ENCODE results near the gene ETS2. TPM values are rescaled to one million over a fixed set of nuclear protein-coding genes. Genes with fewer than 3 reads are reported as not detected.
A peak's percentile ranks its signal among the peaks of the same experiment; 100 is the strongest.

Gene ETS2
- total RNA-seq, 2 donors from 2014 or later, result 8.1 to 10.9 TPM

GRCh38 chr21:38771536-38771935 is 34.2 kb upstream of the ETS2 start:
- ATAC-seq, result no peak
- peaks cover 29% of the 10 kb centered on the region for H3K27me3 Mint-ChIP-seq
- H3K4me3 Mint-ChIP-seq, result no peak overlapping the region
- DNase-seq, result no peak
- no peaks in the 10 kb centered on the region for H3K9me3 ChIP-seq (ENCODE audit: control insufficient read depth, low read length, poor library complexity, severe bottlenecking)
- peaks cover 26% of the 10 kb centered on the region for H3K4me1 Mint-ChIP-seq
- H3K27ac Mint-ChIP-seq, result peak overlapping the region; percentile 19
- H3K36me3 Mint-ChIP-seq (ENCODE audit: low read depth), result no peaks in the 10 kb centered on the region

GRCh38 chr21:38772646-38773045 is 33.1 kb upstream of the ETS2 start:
- Mint-ChIP-seq H3K36me3 (ENCODE audit: low read depth) (no peaks in the 10 kb centered on the region), H3K4me1 (peaks cover 20% of the 10 kb centered on the region), H3K27ac (no peak overlapping the region), H3K4me3 (no peak overlapping the region), H3K27me3 (peaks cover 29% of the 10 kb centered on the region)
- H3K9me3 ChIP-seq (ENCODE audit: control insufficient read depth, low read length, poor library complexity, severe bottlenecking), result no peaks in the 10 kb centered on the region
- DNase-seq (no peak), ATAC-seq (no peak)

- H3K27me3 Mint-ChIP-seq, result peaks cover 29% of the 10 kb centered on the region
- DNase-seq, result no peak
- no peak overlapping the region for H3K4me3 Mint-ChIP-seq
- ATAC-seq, result no peak
- no peaks in the 10 kb centered on the region for H3K9me3 ChIP-seq (ENCODE audit: control insufficient read depth, low read length, poor library complexity, severe bottlenecking)
- H3K36me3 Mint-ChIP-seq (ENCODE audit: low read depth), result no peaks in the 10 kb centered on the region
- H3K4me1 Mint-ChIP-seq, result peaks cover 15% of the 10 kb centered on the region
- no peak overlapping the region for H3K27ac Mint-ChIP-seq
Observed at GRCh38 chr21:38773099-38774061, 32.3 kb upstream of the ETS2 start.

GRCh38 chr21:38774152-38774551 is 31.6 kb upstream of the ETS2 start:
- no peaks in the 10 kb centered on the region for H3K36me3 Mint-ChIP-seq (ENCODE audit: low read depth)
- H3K27me3 Mint-ChIP-seq, result peaks cover 29% of the 10 kb centered on the region
- no peaks in the 10 kb centered on the region for H3K9me3 ChIP-seq (ENCODE audit: control insufficient read depth, low read length, poor library complexity, severe bottlenecking)
- no peak overlapping the region for H3K4me3 Mint-ChIP-seq
- ATAC-seq (no peak), DNase-seq (no peak)
- H3K4me1 Mint-ChIP-seq, result peaks cover 7% of the 10 kb centered on the region
- H3K27ac Mint-ChIP-seq, result no peak overlapping the region

GRCh38 chr21:38774586-38775285 is 31.0 kb upstream of the ETS2 start:
- Mint-ChIP-seq H3K27ac (no peak overlapping the region), H3K4me3 (no peak overlapping the region), H3K27me3 (peaks cover 29% of the 10 kb centered on the region), H3K4me1 (peaks cover 6% of the 10 kb centered on the region), H3K36me3 (ENCODE audit: low read depth) (no peaks in the 10 kb centered on the region)
- ATAC-seq, result no peak
- no peaks in the 10 kb centered on the region for H3K9me3 ChIP-seq (ENCODE audit: control insufficient read depth, low read length, poor library complexity, severe bottlenecking)
- no peak for DNase-seq

- Mint-ChIP-seq H3K27me3 (peaks cover 29% of the 10 kb centered on the region), H3K27ac (peak overlapping the region; percentile 3), H3K4me3 (no peak overlapping the region), H3K36me3 (ENCODE audit: low read depth) (no peaks in the 10 kb centered on the region), H3K4me1 (peaks cover 6% of the 10 kb centered on the region)
- DNase-seq (no peak), ATAC-seq (no peak)
- no peaks in the 10 kb centered on the region for H3K9me3 ChIP-seq (ENCODE audit: control insufficient read depth, low read length, poor library complexity, severe bottlenecking)
Observed at GRCh38 chr21:38775733-38776132, 30.0 kb upstream of the ETS2 start.

GRCh38 chr21:38777015-38777414 is 28.7 kb upstream of the ETS2 start:
- H3K9me3 ChIP-seq (ENCODE audit: control insufficient read depth, low read length, poor library complexity, severe bottlenecking), result no peaks in the 10 kb centered on the region
- H3K36me3 Mint-ChIP-seq (ENCODE audit: low read depth), result no peaks in the 10 kb centered on the region
- no peak overlapping the region for H3K27ac Mint-ChIP-seq
- no peak overlapping the region for H3K4me3 Mint-ChIP-seq
- peaks cover 26% of the 10 kb centered on the region for H3K27me3 Mint-ChIP-seq
- ATAC-seq (no peak), DNase-seq (no peak)
- H3K4me1 Mint-ChIP-seq, result peaks cover 6% of the 10 kb centered on the region

GRCh38 chr21:38777531-38777930 is 28.2 kb upstream of the ETS2 start:
- no peak for ATAC-seq
- Mint-ChIP-seq H3K27ac (no peak overlapping the region), H3K27me3 (peaks cover 21% of the 10 kb centered on the region), H3K36me3 (ENCODE audit: low read depth) (no peaks in the 10 kb centered on the region), H3K4me3 (no peak overlapping the region), H3K4me1 (peaks cover 6% of the 10 kb centered on the region)
- no peak for DNase-seq
- H3K9me3 ChIP-seq (ENCODE audit: control insufficient read depth, low read length, poor library complexity, severe bottlenecking), result no peaks in the 10 kb centered on the region

GRCh38 chr21:38780879-38781278 is 24.9 kb upstream of the ETS2 start:
- no peak for ATAC-seq
- H3K27me3 Mint-ChIP-seq, result peaks cover 5% of the 10 kb centered on the region
- no peak overlapping the region for H3K4me3 Mint-ChIP-seq
- peaks cover 6% of the 10 kb centered on the region for H3K4me1 Mint-ChIP-seq
- no peak overlapping the region for H3K27ac Mint-ChIP-seq
- DNase-seq, result no peak
- peaks cover 2% of the 10 kb centered on the region for H3K36me3 Mint-ChIP-seq (ENCODE audit: low read depth)
- H3K9me3 ChIP-seq (ENCODE audit: control insufficient read depth, low read length, poor library complexity, severe bottlenecking), result no peaks in the 10 kb centered on the region

- Mint-ChIP-seq H3K4me3 (no peak overlapping the region), H3K27ac (no peak overlapping the region), H3K27me3 (peaks cover 12% of the 10 kb centered on the region), H3K36me3 (ENCODE audit: low read depth) (peaks cover 2% of the 10 kb centered on the region), H3K4me1 (no peaks in the 10 kb centered on the region)
- H3K9me3 ChIP-seq (ENCODE audit: control insufficient read depth, low read length, poor library complexity, severe bottlenecking), result no peaks in the 10 kb centered on the region
- no peak for ATAC-seq
- no peak for DNase-seq
Observed at GRCh38 chr21:38784458-38785266, 21.1 kb upstream of the ETS2 start.

- H3K9me3 ChIP-seq (ENCODE audit: control insufficient read depth, low read length, poor library complexity, severe bottlenecking), result no peaks in the 10 kb centered on the region
- no peak for DNase-seq
- Mint-ChIP-seq H3K4me1 (peaks cover 2% of the 10 kb centered on the region), H3K36me3 (ENCODE audit: low read depth) (peaks cover 2% of the 10 kb centered on the region), H3K27me3 (peaks cover 12% of the 10 kb centered on the region), H3K27ac (no peak overlapping the region), H3K4me3 (no peak overlapping the region)
- ATAC-seq, result no peak
Observed at GRCh38 chr21:38785483-38785882, 20.2 kb upstream of the ETS2 start.

GRCh38 chr21:38787016-38787415 is 18.7 kb upstream of the ETS2 start:
- no peaks in the 10 kb centered on the region for H3K9me3 ChIP-seq (ENCODE audit: control insufficient read depth, low read length, poor library complexity, severe bottlenecking)
- no peak for ATAC-seq
- no peak for DNase-seq
- no peak overlapping the region for H3K4me3 Mint-ChIP-seq
- peaks cover 5% of the 10 kb centered on the region for H3K4me1 Mint-ChIP-seq
- peaks cover 4% of the 10 kb centered on the region for H3K36me3 Mint-ChIP-seq (ENCODE audit: low read depth)
- H3K27ac Mint-ChIP-seq, result no peak overlapping the region
- peaks cover 12% of the 10 kb centered on the region for H3K27me3 Mint-ChIP-seq

All from T-helper 17 cell (primary cell).